Measurements from ENCODE around the gene ERGIC3. TPM values are rescaled to one million over a fixed set of nuclear protein-coding genes. Genes with fewer than 3 reads are reported as not detected.
"Not testable (repeated sequence)": the region's sequence is repeated elsewhere in the genome, so short reads cannot be mapped to it uniquely, and the experiment has no call there.

Gene ERGIC3
- total and polyA plus RNA-seq, 7 donors, result 61.7 to 83.5 (median 67.9) TPM

- Histone ChIP-seq H3K4me3 (no peak overlapping the region), H3K36me3 (ENCODE audit: insufficient read depth in 1 of 2, low read depth in 1 of 2) (peaks cover 7 to 77% of the 10 kb centered on the region in 2 donors), H3K4me1 (peaks cover 10% of the 10 kb centered on the region), H3K27ac (no peak overlapping the region), H3K9me3 (no peaks in the 10 kb centered on the region), H3K27me3 (ENCODE audit: insufficient read depth in 3 of 3, low read length in 2 of 3) (no peaks in the 10 kb centered on the region)
- WGBS, 3 donors, result 89 to 97% (median 92%) methylated on average over 1 of the region's 1 CpG
- intact Hi-C loops (cut with DNase I), result no loop called here
- DNase-seq (no peak), ATAC-seq (no peak)
- TF ChIP-seq, protein P1, sequence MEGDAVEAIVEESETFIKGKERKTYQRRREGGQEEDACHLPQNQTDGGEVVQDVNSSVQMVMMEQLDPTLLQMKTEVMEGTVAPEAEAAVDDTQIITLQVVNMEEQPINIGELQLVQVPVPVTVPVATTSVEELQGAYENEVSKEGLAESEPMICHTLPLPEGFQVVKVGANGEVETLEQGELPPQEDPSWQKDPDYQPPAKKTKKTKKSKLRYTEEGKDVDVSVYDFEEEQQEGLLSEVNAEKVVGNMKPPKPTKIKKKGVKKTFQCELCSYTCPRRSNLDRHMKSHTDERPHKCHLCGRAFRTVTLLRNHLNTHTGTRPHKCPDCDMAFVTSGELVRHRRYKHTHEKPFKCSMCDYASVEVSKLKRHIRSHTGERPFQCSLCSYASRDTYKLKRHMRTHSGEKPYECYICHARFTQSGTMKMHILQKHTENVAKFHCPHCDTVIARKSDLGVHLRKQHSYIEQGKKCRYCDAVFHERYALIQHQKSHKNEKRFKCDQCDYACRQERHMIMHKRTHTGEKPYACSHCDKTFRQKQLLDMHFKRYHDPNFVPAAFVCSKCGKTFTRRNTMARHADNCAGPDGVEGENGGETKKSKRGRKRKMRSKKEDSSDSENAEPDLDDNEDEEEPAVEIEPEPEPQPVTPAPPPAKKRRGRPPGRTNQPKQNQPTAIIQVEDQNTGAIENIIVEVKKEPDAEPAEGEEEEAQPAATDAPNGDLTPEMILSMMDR (IDR thresholded peaks at IDR 0.05), result no peak
These were observed 4.2 kb downstream of the ERGIC3 start for GRCh38 chr20:35546127-35546526.

DNA sequence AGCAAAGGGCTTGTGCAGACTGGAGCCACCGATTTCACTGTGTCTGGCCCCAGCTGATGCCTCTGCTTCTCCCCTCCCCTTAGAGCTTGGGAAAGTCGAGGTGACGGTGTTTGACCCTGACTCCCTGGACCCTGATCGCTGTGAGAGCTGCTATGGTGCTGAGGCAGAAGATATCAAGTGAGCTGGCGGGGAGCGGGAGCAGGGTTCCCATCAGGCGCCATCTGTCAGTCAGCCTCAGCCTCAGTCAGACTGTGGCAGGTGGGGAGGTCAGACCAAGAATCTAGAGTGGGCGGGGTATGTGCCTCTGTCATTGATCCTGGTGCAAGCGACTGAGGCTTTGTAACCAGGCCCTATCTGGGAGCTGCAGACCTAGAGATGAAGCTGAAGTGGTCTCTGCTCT, 5.5 kb downstream of the ERGIC3 start:
- DNase-seq, result peak in 1 of 2 donors; percentile 6
- TF ChIP-seq, protein P1 (IDR thresholded peaks at IDR 0.05), result no peak
- no peaks in the 10 kb centered on the region for H3K9me3 ChIP-seq
- no peak for ATAC-seq
- no peaks in the 10 kb centered on the region for H3K27me3 ChIP-seq (ENCODE audit: insufficient read depth in 3 of 3, low read length in 2 of 3)
- H3K27ac ChIP-seq, result no peak overlapping the region
- no peak overlapping the region for H3K4me3 ChIP-seq
- H3K4me1 ChIP-seq, result peaks cover 5% of the 10 kb centered on the region
- intact Hi-C loops (cut with DNase I), result no loop called here
- 81 to 85% (median 81%) methylated on average over 9 of the region's 9 CpGs for WGBS, 3 donors
- peaks cover 9 to 89% of the 10 kb centered on the region in 2 donors for H3K36me3 ChIP-seq (ENCODE audit: insufficient read depth in 1 of 2, low read depth in 1 of 2)

DNA sequence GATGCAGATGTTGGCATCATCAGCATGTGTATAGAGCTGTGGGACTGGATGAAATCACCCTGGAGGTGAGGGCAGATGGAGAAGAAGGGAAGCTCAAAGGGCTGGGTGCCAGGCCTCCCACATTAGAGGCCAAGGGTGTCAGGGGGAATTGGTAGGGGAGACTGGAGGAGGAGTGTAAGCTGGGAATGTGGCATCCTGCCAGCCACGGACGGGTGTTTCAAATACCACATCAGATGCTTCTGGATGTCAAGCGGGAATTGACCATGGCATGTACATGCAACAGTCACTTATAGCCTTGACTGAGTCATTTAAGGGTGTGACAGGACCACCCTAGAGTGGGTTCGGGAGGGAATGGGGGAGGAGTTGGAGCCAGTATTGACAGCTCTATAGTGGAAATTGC, 9.6 kb downstream of the ERGIC3 start:
- H3K9me3 ChIP-seq, result no peaks in the 10 kb centered on the region
- WGBS, 3 donors, result 52 to 60% (median 57%) methylated on average over 4 of the region's 4 CpGs
- H3K4me1 ChIP-seq, result no peaks in the 10 kb centered on the region
- peak in 1 of 2 donors; percentile 45 for DNase-seq
- H3K4me3 ChIP-seq, result no peak overlapping the region
- TF ChIP-seq, protein P1 (IDR thresholded peaks at IDR 0.05), result no peak
- no peak overlapping the region for H3K27ac ChIP-seq
- H3K36me3 ChIP-seq (ENCODE audit: insufficient read depth in 1 of 2, low read depth in 1 of 2), result peaks cover 11 to 96% of the 10 kb centered on the region in 2 donors
- ATAC-seq, result no peak
- intact Hi-C loops (cut with DNase I), result no loop called here
- no peaks in the 10 kb centered on the region for H3K27me3 ChIP-seq (ENCODE audit: insufficient read depth in 3 of 3, low read length in 2 of 3)

GRCh38 chr20:35552914-35553313, 11.0 kb downstream of the ERGIC3 start:
- Histone ChIP-seq H3K27me3 (ENCODE audit: insufficient read depth in 3 of 3, low read length in 2 of 3) (no peaks in the 10 kb centered on the region), H3K27ac (no peak overlapping the region), H3K9me3 (no peaks in the 10 kb centered on the region), H3K36me3 (ENCODE audit: insufficient read depth in 1 of 2, low read depth in 1 of 2) (peaks cover 11 to 96% of the 10 kb centered on the region in 2 donors), H3K4me1 (no peaks in the 10 kb centered on the region), H3K4me3 (no peak overlapping the region)
- 88 to 96% (median 91%) methylated on average over 3 of the region's 3 CpGs for WGBS, 3 donors
- TF ChIP-seq, protein P1 (IDR thresholded peaks at IDR 0.05), result no peak
- intact Hi-C loops (cut with DNase I), result no loop called here
- ATAC-seq, result no peak
- peak in 1 of 2 donors; percentile 4 for DNase-seq

DNA sequence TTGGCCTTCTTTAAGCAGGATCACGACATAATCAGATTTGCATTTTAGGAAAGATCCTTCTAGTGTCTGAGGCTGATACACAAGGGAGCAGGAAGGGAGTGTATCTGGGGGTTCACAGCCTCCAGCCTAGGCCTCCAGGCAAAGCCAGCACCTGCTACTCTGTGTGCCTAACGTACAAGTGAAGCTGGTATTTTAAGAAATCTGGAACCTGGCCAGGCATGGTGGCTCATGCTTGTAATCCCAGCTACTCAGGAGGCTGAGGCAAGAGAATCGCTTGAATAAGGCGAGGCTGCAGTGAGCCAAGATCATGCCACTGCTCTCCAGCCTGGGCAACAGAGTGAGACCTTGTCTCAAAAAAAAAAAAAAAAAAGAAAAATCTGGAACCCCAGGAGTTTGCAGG, 13.6 kb downstream of the ERGIC3 start:
- H3K9me3 ChIP-seq; H3K4me1 ChIP-seq; intact Hi-C loops (cut with DNase I); H3K4me3 ChIP-seq; H3K27me3 ChIP-seq (ENCODE audit: insufficient read depth in 3 of 3, low read length in 2 of 3); H3K27ac ChIP-seq: not testable (repeated sequence)
- H3K36me3 ChIP-seq (ENCODE audit: insufficient read depth in 1 of 2, low read depth in 1 of 2), result peaks cover 5 to 81% of the 10 kb centered on the region in 2 donors
- 58 to 74% (median 60%) methylated on average over 4 of the region's 4 CpGs for WGBS, 3 donors
- DNase-seq (peak in 1 of 2 donors; percentile 34), ATAC-seq (peak; percentile 36 to 69 (median 51))
